ENCODE results near the gene GSTO2. TPM values are rescaled to one million over a fixed set of nuclear protein-coding genes. Genes with fewer than 3 reads are reported as not detected.

Gene GSTO2
- polyA plus RNA-seq, 1 experiment, result 1.7 TPM

DNA sequence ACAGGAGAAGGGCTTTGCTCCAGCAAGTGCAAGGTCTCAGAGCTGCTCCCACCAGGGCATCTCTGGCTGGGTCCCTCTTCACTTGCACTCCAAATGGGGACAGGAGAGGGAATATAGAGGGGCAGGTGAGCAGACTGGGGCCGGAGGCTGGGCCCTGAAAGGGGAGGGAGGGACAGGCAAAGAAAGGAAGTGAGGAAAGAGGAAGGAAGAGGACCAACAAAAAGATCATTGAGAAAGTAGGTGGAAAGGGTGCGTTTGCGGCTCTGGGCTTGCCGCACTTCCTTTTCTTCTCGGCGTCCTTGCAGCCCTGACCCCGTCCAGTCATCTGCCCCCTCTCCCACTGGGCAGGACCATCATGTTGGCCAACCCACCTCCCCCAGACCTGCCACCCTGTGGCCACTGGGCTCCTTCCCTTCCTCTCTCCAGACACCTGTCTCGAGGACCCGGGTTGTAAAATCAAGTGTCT is 55.3 kb downstream of the GSTO2 start:
- ChIA-PET CTCF (interaction anchor here (1.1 to 5.5 kb wide), 4 partner anchors 18 to 50 kb away, joined by 4 to 35 read pairs (median 6); no protein-coding TSS in a partner anchor), POLR2A (no interaction called here)
- no peak for DNase-seq (ENCODE audit: low read depth, low spot score)
- TF ChIP-seq CTCF (IDR thresholded peaks at IDR 0.05; ENCODE audit: low read depth, low read length), result no peak
- Histone ChIP-seq H3K4me3 (ENCODE audit: low read depth, low read length) (no peak overlapping the region), H3K27ac (ENCODE audit: low read depth, low read length) (no peak overlapping the region), H3K27me3 (ENCODE audit: control insufficient read depth, insufficient read depth, low read length) (no peaks in the 10 kb centered on the region), H3K9me3 (ENCODE audit: control insufficient read depth, insufficient read depth, low read length) (no peaks in the 10 kb centered on the region)

DNA sequence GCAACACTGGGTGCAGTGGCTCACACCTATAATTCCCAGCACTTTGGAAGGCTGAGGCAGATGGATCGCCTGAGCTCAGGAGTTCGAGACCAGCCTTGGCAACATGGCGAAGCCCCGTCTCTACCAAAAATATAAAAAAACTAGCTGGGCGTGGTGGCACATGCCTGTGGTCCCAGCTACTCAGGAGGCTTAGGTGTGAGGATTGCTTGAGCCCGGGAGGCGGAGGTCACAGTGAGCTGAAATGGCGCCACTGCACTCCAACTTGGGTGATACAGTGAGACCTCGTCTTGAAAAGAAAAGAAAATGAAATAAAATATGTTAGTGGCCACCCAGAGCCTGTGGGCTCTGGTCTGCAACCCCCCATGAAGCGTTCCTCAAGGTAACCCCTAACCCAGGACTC is 55.9 kb downstream of the GSTO2 start:
- DNase-seq (ENCODE audit: low read depth, low spot score), result no peak
- ChIA-PET POLR2A (no interaction called here), CTCF (interaction anchor here (1.2 to 5.5 kb wide), 3 partner anchors 19 to 33 kb away, joined by 4 to 35 read pairs (median 6); no protein-coding TSS in a partner anchor)
- Histone ChIP-seq H3K27me3 (ENCODE audit: control insufficient read depth, insufficient read depth, low read length) (no peaks in the 10 kb centered on the region), H3K9me3 (ENCODE audit: control insufficient read depth, insufficient read depth, low read length) (no peaks in the 10 kb centered on the region), H3K27ac (ENCODE audit: low read depth, low read length) (no peak overlapping the region), H3K4me3 (ENCODE audit: low read depth, low read length) (no peak overlapping the region)
- TF ChIP-seq CTCF (IDR thresholded peaks at IDR 0.05; ENCODE audit: low read depth, low read length), result no peak

GRCh38 chr10:104325436-104326435 is 56.8 kb downstream of the GSTO2 start:
- Histone ChIP-seq H3K4me3 (ENCODE audit: low read depth, low read length) (no peak overlapping the region), H3K9me3 (ENCODE audit: control insufficient read depth, insufficient read depth, low read length) (no peaks in the 10 kb centered on the region), H3K27me3 (ENCODE audit: control insufficient read depth, insufficient read depth, low read length) (no peaks in the 10 kb centered on the region), H3K27ac (ENCODE audit: low read depth, low read length) (no peak overlapping the region)
- ChIA-PET POLR2A (no interaction called here), CTCF (interaction anchor here (1.8 to 5.5 kb wide), 2 partner anchors 20 to 34 kb away, joined by 6 to 35 read pairs; no protein-coding TSS in a partner anchor)
- no peak for DNase-seq (ENCODE audit: low read depth, low spot score)
- no peak for TF ChIP-seq CTCF (IDR thresholded peaks at IDR 0.05; ENCODE audit: low read depth, low read length)

- POLR2A ChIA-PET, result interaction anchor here (1.4 kb wide), 1 partner anchor 53 kb away, joined by 3 read pairs; no protein-coding TSS in a partner anchor
- no peak for DNase-seq (ENCODE audit: low read depth, low spot score)
- CTCF ChIA-PET, result interaction anchor here (0.8 to 5.5 kb wide), 5 partner anchors 21 to 35 kb away, joined by 3 to 35 read pairs (median 5); partner anchors contain the start of gene CFAP58
- TF ChIP-seq CTCF (IDR thresholded peaks at IDR 0.05; ENCODE audit: low read depth, low read length), result no peak
- H3K27ac ChIP-seq (ENCODE audit: low read depth, low read length), result peak overlapping the region; percentile 96
- no peaks in the 10 kb centered on the region for H3K9me3 ChIP-seq (ENCODE audit: control insufficient read depth, insufficient read depth, low read length)
- no peaks in the 10 kb centered on the region for H3K27me3 ChIP-seq (ENCODE audit: control insufficient read depth, insufficient read depth, low read length)
- peak overlapping the region; percentile 57; the same call in 1 of the 2 replicates for H3K4me3 ChIP-seq (ENCODE audit: low read depth, low read length)
Observed at GRCh38 chr10:104326991-104327610, 58.1 kb downstream of the GSTO2 start.

All from AG04450 (cell line).